ENCODE results near the gene GAS1.

Gene GAS1

GRCh38 chr9:86943201-86944113 is 3.8 kb downstream of the GAS1 start:
- no peak for DNase-seq (ENCODE audit: low read depth)
- H3K4me3 ChIP-seq (ENCODE audit: low read depth, low read length) = no peak overlapping the region
- TF ChIP-seq CTCF (IDR thresholded peaks at IDR 0.05; ENCODE audit: low read depth, low read length, missing control alignments) = no peak

GRCh38 chr9:86942281-86943200 is 4.8 kb downstream of the GAS1 start:
- H3K4me3 ChIP-seq (ENCODE audit: low read depth, low read length) = no peak overlapping the region
- no peak for TF ChIP-seq CTCF (IDR thresholded peaks at IDR 0.05; ENCODE audit: low read depth, low read length, missing control alignments)
- DNase-seq (ENCODE audit: low read depth) = no peak

GRCh38 chr9:86941197-86941596 is 6.1 kb downstream of the GAS1 start:
- no peak for DNase-seq (ENCODE audit: low read depth)
- TF ChIP-seq CTCF (IDR thresholded peaks at IDR 0.05; ENCODE audit: low read depth, low read length, missing control alignments) = no peak
- no peak overlapping the region for H3K4me3 ChIP-seq (ENCODE audit: low read depth, low read length)

- no peak overlapping the region for H3K4me3 ChIP-seq (ENCODE audit: low read depth, low read length)
- TF ChIP-seq CTCF (IDR thresholded peaks at IDR 0.05; ENCODE audit: low read depth, low read length, missing control alignments) = no peak
- DNase-seq (ENCODE audit: low read depth) = no peak
These were observed 6.5 kb downstream of the GAS1 start for GRCh38 chr9:86940774-86941173.

GRCh38 chr9:86939891-86940290 is 7.4 kb downstream of the GAS1 start:
- TF ChIP-seq CTCF (IDR thresholded peaks at IDR 0.05; ENCODE audit: low read depth, low read length, missing control alignments) = no peak
- DNase-seq (ENCODE audit: low read depth) = no peak
- no peak overlapping the region for H3K4me3 ChIP-seq (ENCODE audit: low read depth, low read length)

GRCh38 chr9:86939321-86939720 is 8.0 kb downstream of the GAS1 start:
- H3K4me3 ChIP-seq (ENCODE audit: low read depth, low read length) = no peak overlapping the region
- DNase-seq (ENCODE audit: low read depth) = no peak
- TF ChIP-seq CTCF (IDR thresholded peaks at IDR 0.05; ENCODE audit: low read depth, low read length, missing control alignments) = no peak

Data from GM12864 (cell line).